ENCODE measurements around the gene PACRG. TPM values are rescaled to one million over a fixed set of nuclear protein-coding genes. Genes with fewer than 3 reads are reported as not detected.

PACRG gene
- total and polyA plus RNA-seq, 4 donors, result 0.47 to 3.8 (median 2.4) TPM

GRCh38 chr6:162713974-162714780 is 13.6 kb upstream of the PACRG start:
- H3K4me3 ChIP-seq (ENCODE audit: low read depth in 1 of 3, low read length in 3 of 3), result no peak overlapping the region
- no peak for DNase-seq (ENCODE audit: low spot score)
- WGBS, result 88% methylated on average over 13 of the region's 13 CpGs
- no peak overlapping the region for H3K9ac ChIP-seq (ENCODE audit: low read depth in 1 of 2, low read length in 2 of 2)
- no peaks in the 10 kb centered on the region for H3K9me3 ChIP-seq (ENCODE audit: control insufficient read depth in 4 of 4, low read length in 3 of 4)
- H3K36me3 ChIP-seq (ENCODE audit: control insufficient read depth in 4 of 4, insufficient read depth in 3 of 4, low read depth in 1 of 4, low read length in 3 of 4), result no peaks in the 10 kb centered on the region
- TF ChIP-seq SP1 (IDR thresholded peaks at IDR 0.05) (no peak), TAF1 (conservative IDR thresholded peaks at IDR 0.05) (no peak), REST (IDR thresholded peaks at IDR 0.05) (no peak)
- H3K27ac ChIP-seq (ENCODE audit: low read depth in 1 of 2, low read length in 2 of 2), result no peak overlapping the region
- no peaks in the 10 kb centered on the region for H3K4me1 ChIP-seq (ENCODE audit: control insufficient read depth in 4 of 4, insufficient read depth in 4 of 4, low read length in 3 of 4)
- H3K27me3 ChIP-seq (ENCODE audit: control insufficient read depth in 4 of 4, insufficient read depth in 4 of 4, low read length in 3 of 4), result no peaks in the 10 kb centered on the region

GRCh38 chr6:162715601-162716000 is 12.2 kb upstream of the PACRG start:
- Histone ChIP-seq H3K9me3 (ENCODE audit: control insufficient read depth in 4 of 4, low read length in 3 of 4) (no peaks in the 10 kb centered on the region), H3K9ac (ENCODE audit: low read depth in 1 of 2, low read length in 2 of 2) (no peak overlapping the region), H3K4me1 (ENCODE audit: control insufficient read depth in 4 of 4, insufficient read depth in 4 of 4, low read length in 3 of 4) (no peaks in the 10 kb centered on the region), H3K36me3 (ENCODE audit: control insufficient read depth in 4 of 4, insufficient read depth in 3 of 4, low read depth in 1 of 4, low read length in 3 of 4) (no peaks in the 10 kb centered on the region), H3K27me3 (ENCODE audit: control insufficient read depth in 4 of 4, insufficient read depth in 4 of 4, low read length in 3 of 4) (no peaks in the 10 kb centered on the region), H3K4me3 (ENCODE audit: low read depth in 1 of 3, low read length in 3 of 3) (no peak overlapping the region), H3K27ac (ENCODE audit: low read depth in 1 of 2, low read length in 2 of 2) (no peak overlapping the region)
- TF ChIP-seq ATF3 (IDR thresholded peaks at IDR 0.05), result no peak
- TF ChIP-seq SP1 (IDR thresholded peaks at IDR 0.05), result no peak
- no peak for TF ChIP-seq EGR1 (IDR thresholded peaks at IDR 0.05; ENCODE audit: low read depth in 2 of 2)
- TF ChIP-seq HNF4A (conservative IDR thresholded peaks at IDR 0.05), result no peak
- no peak for TF ChIP-seq MAX (IDR thresholded peaks at IDR 0.05)
- no peak for TF ChIP-seq CTCF (IDR thresholded peaks at IDR 0.05; ENCODE audit: low read depth, low read length, missing input control)
- TF ChIP-seq ZBTB33 (IDR thresholded peaks at IDR 0.05), result no peak
- no peak for TF ChIP-seq JUND (IDR thresholded peaks at IDR 0.05)
- WGBS, result 96% methylated on average over 6 of the region's 6 CpGs
- no peak for DNase-seq (ENCODE audit: low spot score)
